Fibroblast of lung (primary cell): ENCODE measurements around the gene HBS1L. TPM values are rescaled to one million over a fixed set of nuclear protein-coding genes. Genes with fewer than 3 reads are reported as not detected.

Source experiments
- DNase-seq, 2 donors: peaks; one replicate each; pipeline versions ENCODE4 v3.0.0 to v3.0.0-alpha.2; 2010; ENCODE audit warnings: low read depth in 2 of 2
- H2AFZ ChIP-seq: 2 replicates; pipeline ENCODE4 v1.5.1; 2012; ENCODE audit warnings: low read length, control low read depth, inconsistent platforms
- H3K27ac ChIP-seq: 2 replicates; pipeline ENCODE4 v1.5.1; 2011; ENCODE audit warnings: low read length, control low read depth; ENCODE audit not compliant: insufficient read depth
- H3K27me3 ChIP-seq: 2 replicates; pipeline ENCODE4 v1.5.1; 2011; ENCODE audit warnings: mild to moderate bottlenecking, low read length; ENCODE audit not compliant: control insufficient read depth, insufficient read depth
- H3K36me3 ChIP-seq: 2 replicates; pipeline ENCODE4 v1.5.1; 2011; ENCODE audit warnings: low read length; ENCODE audit not compliant: control insufficient read depth, insufficient read depth
- H3K4me1 ChIP-seq: 2 replicates; pipeline ENCODE4 v1.5.1; 2011; ENCODE audit warnings: low read length; ENCODE audit not compliant: control insufficient read depth, insufficient read depth; ENCODE audit errors: extremely low read depth
- H3K4me2 ChIP-seq: 2 replicates; pipeline ENCODE4 v1.5.1; 2011; ENCODE audit warnings: low read length, control low read depth; ENCODE audit not compliant: insufficient read depth; ENCODE audit errors: extremely low read depth
- H3K4me3 ChIP-seq, 4 experiments: fragments of 200-600 bp in 1 of 4; sonication (generic) in 1 of 4; replicated peaks in 1 of 4; 2 replicates each; pipeline ENCODE4 v1.5.1; 2011 to 2016; ENCODE audit warnings: low read length in 4 of 4, low read depth in 3 of 4, mild to moderate bottlenecking in 3 of 4, control low read depth in 2 of 4, inconsistent platforms in 1 of 4, mixed read lengths in 1 of 4; ENCODE audit not compliant: insufficient read depth in 1 of 4; ENCODE audit errors: control extremely low read depth in 1 of 4
- H3K79me2 ChIP-seq: 2 replicates; pipeline ENCODE4 v1.5.1; 2012; ENCODE audit warnings: mild to moderate bottlenecking, low read length, inconsistent platforms; ENCODE audit not compliant: control insufficient read depth, insufficient read depth
- H3K9ac ChIP-seq: 2 replicates; pipeline ENCODE4 v1.5.1; 2011; ENCODE audit warnings: mild to moderate bottlenecking, low read length, control low read depth; ENCODE audit not compliant: insufficient read depth
- H3K9me3 ChIP-seq: 2 replicates; pipeline ENCODE4 v1.5.1; 2012; ENCODE audit warnings: low read depth, low read length; ENCODE audit not compliant: control insufficient read depth, insufficient read depth
- H4K20me1 ChIP-seq: 2 replicates; pipeline ENCODE4 v1.5.1; 2011; ENCODE audit warnings: low read length; ENCODE audit not compliant: control insufficient read depth, insufficient read depth; ENCODE audit errors: extremely low read depth
- CTCF ChIP-seq, 2 donors: IDR thresholded peaks in 1 of 2; conservative IDR thresholded peaks in 1 of 2; 1 replicate in 1 of 2; 2 replicates in 1 of 2; pipeline ENCODE4 v1.5.1; 2011 to 2012; ENCODE audit warnings: low read length in 2 of 2, control low read depth in 1 of 2, inconsistent platforms in 1 of 2, low read depth in 1 of 2, mild to moderate bottlenecking in 1 of 2
- EZH2 ChIP-seq: IDR thresholded peaks from 2 replicates; pipeline ENCODE4 v1.5.1; 2012; ENCODE audit warnings: low read length, control low read depth, mild to moderate bottlenecking; ENCODE audit errors: missing control alignments
- polyA plus RNA-seq, 2 donors: library from polyadenylated mRNA; depleted of rRNA in 1 of 2; stranded (reverse) in 1 of 2; unstranded in 1 of 2; fragments of >200 nt; gene quantifications; 2 replicates each; pipeline ENCODE4 v1.2.1, GENCODE V29; 2011 to 2012; ENCODE audit warnings: missing spikeins in 1 of 2
- total RNA-seq: library from RNA; depleted of rRNA; stranded (reverse); fragments of >200 nt; gene quantifications from 2 replicates; pipeline ENCODE4 v1.2.1, GENCODE V29; 2014

The HBS1L gene
- total and polyA plus RNA-seq, 2 donors (not counting 1 experiment from before 2014, with no cell fraction given): 106 to 118 TPM

- H3K4me1 ChIP-seq: no peaks in the 10 kb centered on the region
- no peaks in the 10 kb centered on the region for H3K79me2 ChIP-seq
- no peak overlapping the region for H2AFZ ChIP-seq
- H3K36me3 ChIP-seq: no peaks in the 10 kb centered on the region
- DNase-seq: peak in 1 of 2 donors; percentile 20
- H3K4me3 ChIP-seq: no peak overlapping the region
- H3K27ac ChIP-seq: no peak overlapping the region
- H3K27me3 ChIP-seq: no peaks in the 10 kb centered on the region
- H3K9ac ChIP-seq: no peak overlapping the region
- H3K9me3 ChIP-seq: no peaks in the 10 kb centered on the region
- no peak overlapping the region for H3K4me2 ChIP-seq
- TF ChIP-seq EZH2 (no peak), CTCF (conservative IDR thresholded peaks at IDR 0.05 in 1 of 2, IDR thresholded peaks at IDR 0.05 in 1 of 2; ENCODE audit: low read depth in 1 of 2, low read length in 2 of 2) (no peak)
- no peaks in the 10 kb centered on the region for H4K20me1 ChIP-seq
Observed at GRCh38 chr6:134921721-134922261, 132.8 kb downstream of the HBS1L start.

GRCh38 chr6:134921276-134921675, 133.3 kb downstream of the HBS1L start:
- Histone ChIP-seq H3K79me2 (no peaks in the 10 kb centered on the region), H3K4me1 (no peaks in the 10 kb centered on the region), H3K36me3 (no peaks in the 10 kb centered on the region), H3K9me3 (no peaks in the 10 kb centered on the region), H2AFZ (no peak overlapping the region), H3K9ac (no peak overlapping the region), H4K20me1 (no peaks in the 10 kb centered on the region), H3K27ac (no peak overlapping the region), H3K4me3 (no peak overlapping the region), H3K4me2 (no peak overlapping the region), H3K27me3 (no peaks in the 10 kb centered on the region)
- TF ChIP-seq EZH2 (no peak), CTCF (conservative IDR thresholded peaks at IDR 0.05 in 1 of 2, IDR thresholded peaks at IDR 0.05 in 1 of 2; ENCODE audit: low read depth in 1 of 2, low read length in 2 of 2) (no peak)
- DNase-seq: no peak

GRCh38 chr6:134920422-134920821, 134.2 kb downstream of the HBS1L start:
- H2AFZ ChIP-seq: no peak overlapping the region
- TF ChIP-seq CTCF (conservative IDR thresholded peaks at IDR 0.05 in 1 of 2, IDR thresholded peaks at IDR 0.05 in 1 of 2; ENCODE audit: low read depth in 1 of 2, low read length in 2 of 2) (no peak), EZH2 (no peak)
- no peaks in the 10 kb centered on the region for H4K20me1 ChIP-seq

More at GRCh38 chr6:134920422-134920821, 134.2 kb downstream of the HBS1L start:
- Histone ChIP-seq H3K9ac (no peak overlapping the region), H3K27ac (no peak overlapping the region), H3K4me3 (no peak overlapping the region), H3K27me3 (no peaks in the 10 kb centered on the region), H3K36me3 (no peaks in the 10 kb centered on the region), H3K4me2 (no peak overlapping the region), H3K79me2 (no peaks in the 10 kb centered on the region), H3K9me3 (no peaks in the 10 kb centered on the region), H3K4me1 (no peaks in the 10 kb centered on the region)
- DNase-seq: peak in 1 of 2 donors; percentile 13
